ENCODE measurements around the gene ZMYND10. TPM values are rescaled to one million over a fixed set of nuclear protein-coding genes. Genes with fewer than 3 reads are reported as not detected.

Gene ZMYND10
- total and polyA plus RNA-seq, 2 experiments from 2014 or later, result 0.29 to 0.31 TPM

- Mint-ChIP-seq H3K27ac (no peak overlapping the region), H3K4me3 (no peak overlapping the region)
These were observed 8.7 kb upstream of the ZMYND10 start for GRCh38 chr3:50354186-50354764.

GRCh38 chr3:50353245-50354004, 7.9 kb upstream of the ZMYND10 start:
- Mint-ChIP-seq H3K9me3 (no peaks in the 10 kb centered on the region), H3K4me1 (peaks cover 27% of the 10 kb centered on the region), H3K27me3 (ENCODE audit: insufficient read depth, low read depth, poor library complexity) (peaks cover 5% of the 10 kb centered on the region), H3K27ac (no peak overlapping the region), H3K36me3 (ENCODE audit: low read depth) (peaks cover 11% of the 10 kb centered on the region), H3K4me3 (no peak overlapping the region)
- peaks cover 24% of the 10 kb centered on the region for H4K20me1 ChIP-seq (replicated peaks; ENCODE audit: insufficient read depth)
- H3F3A ChIP-seq (replicated peaks; ENCODE audit: low read depth), result no peaks in the 10 kb centered on the region
- TF ChIP-seq NANOG (IDR thresholded peaks at IDR 0.05; ENCODE audit: borderline replicate concordance), result no peak
- no peak for TF ChIP-seq EZH2phosphoT487 (IDR thresholded peaks at IDR 0.05; ENCODE audit: unreplicated experiment)
- TF ChIP-seq EZH2 (IDR thresholded peaks at IDR 0.05; ENCODE audit: low read depth, unreplicated experiment), result no peak
- no peak for TF ChIP-seq REST (IDR thresholded peaks at IDR 0.05; ENCODE audit: unreplicated experiment)
- no peak for TF ChIP-seq CREB1 (CRISPR knock-in tag; IDR thresholded peaks at IDR 0.05; ENCODE audit: low read depth)
- TF ChIP-seq POLR2AphosphoS5 (IDR thresholded peaks at IDR 0.05; ENCODE audit: low read depth), result no peak; the same call in 1 of the 2 replicates
- TF ChIP-seq STAT1 (IDR thresholded peaks at IDR 0.05; ENCODE audit: unreplicated experiment), result no peak
- H3K4me3 ChIP-seq, result no peak overlapping the region
- no peak overlapping the region for H3K4me2 ChIP-seq
- no peak overlapping the region for H2AFZ ChIP-seq
- H3K27me3 ChIP-seq (ENCODE audit: insufficient read depth), result no peaks in the 10 kb centered on the region
- DNase-seq (ENCODE audit: low spot score) (no peak), ATAC-seq (no peak)
- H3K9me2 ChIP-seq (ENCODE audit: insufficient read depth), result no peaks in the 10 kb centered on the region
- no peaks in the 10 kb centered on the region for H3K36me3 ChIP-seq (ENCODE audit: insufficient read depth)
- peaks cover 12% of the 10 kb centered on the region; the same call in 1 of the 2 replicates for H3K4me1 ChIP-seq (ENCODE audit: insufficient read depth)
- H3K27ac ChIP-seq (ENCODE audit: low read depth), result no peak overlapping the region
- peaks cover 17% of the 10 kb centered on the region for H3K79me2 ChIP-seq (replicated peaks; ENCODE audit: insufficient read depth)

More at GRCh38 chr3:50354186-50354764, 8.7 kb upstream of the ZMYND10 start:
- H3K4me3 ChIP-seq, result no peak overlapping the region
- H2AFZ ChIP-seq, result no peak overlapping the region
- H3K9me2 ChIP-seq (ENCODE audit: insufficient read depth), result no peaks in the 10 kb centered on the region
- H4K20me1 ChIP-seq (replicated peaks; ENCODE audit: insufficient read depth), result peaks cover 24% of the 10 kb centered on the region
- H3F3A ChIP-seq (replicated peaks; ENCODE audit: low read depth), result no peaks in the 10 kb centered on the region
- H3K4me2 ChIP-seq, result no peak overlapping the region
- ATAC-seq (no peak), DNase-seq (ENCODE audit: low spot score) (no peak)
- no peak for TF ChIP-seq STAT1 (IDR thresholded peaks at IDR 0.05; ENCODE audit: unreplicated experiment)
- Mint-ChIP-seq H3K4me1 (peaks cover 29% of the 10 kb centered on the region), H3K27me3 (ENCODE audit: insufficient read depth, low read depth, poor library complexity) (peaks cover 6% of the 10 kb centered on the region), H3K9me3 (no peaks in the 10 kb centered on the region), H3K36me3 (ENCODE audit: low read depth) (peaks cover 8% of the 10 kb centered on the region)
- peaks cover 13% of the 10 kb centered on the region; the same call in 1 of the 2 replicates for H3K4me1 ChIP-seq (ENCODE audit: insufficient read depth)
- H3K79me2 ChIP-seq (replicated peaks; ENCODE audit: insufficient read depth), result peaks cover 21% of the 10 kb centered on the region
- no peak overlapping the region for H3K27ac ChIP-seq (ENCODE audit: low read depth)
- H3K27me3 ChIP-seq (ENCODE audit: insufficient read depth), result no peaks in the 10 kb centered on the region
- H3K36me3 ChIP-seq (ENCODE audit: insufficient read depth), result no peaks in the 10 kb centered on the region

All from GM23338 (cell line).